GM21447 (cell line): Measurements from ENCODE around the gene OBSL1.

Experiments used
- ATAC-seq: cut with Tn5 transposase; IDR thresholded peaks from one replicate; pipeline ENCODE4 v1.9.1; 2021; ENCODE audit not compliant: unreplicated experiment

The OBSL1 gene

GRCh38 chr2:219536967-219537366, 34.4 kb downstream of the OBSL1 start:
- no peak for ATAC-seq

GRCh38 chr2:219536425-219536824, 34.9 kb downstream of the OBSL1 start:
- ATAC-seq: no peak

DNA sequence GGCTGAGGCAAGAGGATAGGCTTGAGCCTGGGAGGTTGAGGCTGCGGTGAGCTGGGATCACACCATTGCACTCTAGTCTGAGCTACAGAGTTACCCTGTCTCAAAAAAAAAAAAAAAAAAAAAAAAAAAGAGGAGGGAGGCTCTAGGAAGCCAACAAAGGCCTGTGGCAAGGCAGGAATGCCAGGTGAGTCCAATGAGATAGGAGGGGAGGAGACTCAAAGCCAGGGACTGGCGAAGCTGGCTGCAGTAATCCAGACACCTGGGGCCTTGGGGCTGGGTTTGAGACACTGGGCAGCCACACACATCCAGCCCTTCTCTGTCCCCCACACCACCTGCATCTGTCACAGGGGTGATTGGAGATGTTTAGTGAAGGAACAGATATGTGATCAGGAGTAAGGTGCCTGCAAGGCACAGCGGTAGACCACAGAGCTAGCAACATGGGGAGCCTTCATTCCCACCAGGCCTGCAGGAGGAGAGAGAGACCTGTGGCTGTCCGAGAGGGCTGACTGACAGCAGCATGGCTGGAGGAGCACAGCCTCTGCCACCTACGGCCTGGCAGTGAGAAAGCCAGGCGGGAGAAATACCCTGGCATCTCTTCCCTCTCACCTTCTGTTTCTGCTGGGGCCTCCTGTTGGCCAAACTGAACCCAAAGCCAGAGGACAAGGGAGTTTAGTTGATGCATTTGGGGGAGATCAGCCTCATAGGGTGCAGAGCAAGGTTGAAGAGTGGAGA, 37.2 kb downstream of the OBSL1 start:
- ATAC-seq: no peak

DNA sequence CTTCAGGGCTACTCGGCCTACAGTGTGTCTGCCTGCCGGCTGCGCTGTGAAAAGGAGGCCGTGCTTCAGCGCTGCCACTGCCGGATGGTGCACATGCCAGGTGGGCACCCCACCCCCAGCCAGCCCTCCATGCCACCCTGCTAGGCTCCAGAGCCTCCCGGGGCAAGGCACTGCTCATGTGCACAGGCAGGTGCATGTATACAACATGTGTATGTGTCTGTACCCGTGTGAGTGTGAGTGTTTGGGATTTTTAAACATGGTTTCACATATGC, 39.0 kb downstream of the OBSL1 start:
- no peak for ATAC-seq

GRCh38 chr2:219531639-219532377, 39.5 kb downstream of the OBSL1 start:
- no peak for ATAC-seq

GRCh38 chr2:219530048-219530963, 41.0 kb downstream of the OBSL1 start:
- ATAC-seq: peak; percentile 92

- ATAC-seq: no peak
Measured at GRCh38 chr2:219527472-219527871, 43.9 kb downstream of the OBSL1 start.

DNA sequence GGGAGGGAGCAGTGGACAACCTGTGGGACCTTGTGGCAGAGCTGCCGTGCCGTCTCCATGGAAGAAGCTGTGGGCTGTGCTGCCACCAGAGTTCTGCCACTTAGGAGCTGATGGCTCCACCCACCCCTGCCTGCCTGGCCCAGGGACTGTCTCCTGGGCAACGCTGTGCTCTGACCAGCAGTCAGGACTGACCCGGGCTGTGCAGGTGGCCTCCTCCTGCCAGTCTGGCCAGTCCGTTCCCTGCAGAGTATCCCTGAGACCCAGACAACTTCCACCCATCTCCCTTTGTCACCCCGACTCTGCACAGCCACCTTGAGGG, 44.3 kb downstream of the OBSL1 start:
- ATAC-seq: no peak

DNA sequence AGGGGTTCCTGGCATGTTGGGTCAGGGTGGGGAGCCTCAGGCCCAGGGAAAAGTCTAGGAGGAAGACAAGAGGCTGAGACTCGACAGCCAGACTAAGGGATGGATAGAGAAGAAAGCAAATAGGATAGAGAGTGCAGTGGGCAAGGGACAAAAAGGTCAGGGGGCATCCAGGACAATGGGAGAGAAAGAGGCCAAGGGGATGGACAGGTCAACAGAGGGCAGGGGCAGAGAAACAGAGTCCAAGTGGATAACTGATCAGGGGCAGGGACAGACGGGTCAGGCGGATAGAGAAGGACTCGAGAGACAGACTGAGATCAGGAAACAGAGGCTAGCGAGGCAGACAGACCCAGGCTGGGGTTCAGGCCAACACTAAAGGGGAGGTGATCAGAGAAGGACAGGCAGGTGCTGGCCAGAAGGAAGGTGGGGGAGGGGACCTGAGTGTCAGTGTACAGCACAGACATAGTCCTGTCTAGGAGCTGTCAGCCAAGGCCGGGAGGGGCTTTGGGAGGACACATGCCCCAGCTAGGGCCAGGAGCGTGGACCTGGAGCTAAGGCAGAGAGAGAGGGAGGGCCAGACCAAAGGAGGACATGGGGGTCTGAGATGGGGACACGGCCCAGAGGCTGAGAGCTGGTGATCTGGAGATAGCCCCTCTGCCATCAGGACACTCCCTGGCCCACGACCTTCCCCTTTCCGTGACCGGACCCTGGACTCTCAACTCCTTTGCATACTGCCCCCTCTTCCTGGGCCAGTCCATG, 44.8 kb downstream of the OBSL1 start:
- no peak for ATAC-seq

DNA sequence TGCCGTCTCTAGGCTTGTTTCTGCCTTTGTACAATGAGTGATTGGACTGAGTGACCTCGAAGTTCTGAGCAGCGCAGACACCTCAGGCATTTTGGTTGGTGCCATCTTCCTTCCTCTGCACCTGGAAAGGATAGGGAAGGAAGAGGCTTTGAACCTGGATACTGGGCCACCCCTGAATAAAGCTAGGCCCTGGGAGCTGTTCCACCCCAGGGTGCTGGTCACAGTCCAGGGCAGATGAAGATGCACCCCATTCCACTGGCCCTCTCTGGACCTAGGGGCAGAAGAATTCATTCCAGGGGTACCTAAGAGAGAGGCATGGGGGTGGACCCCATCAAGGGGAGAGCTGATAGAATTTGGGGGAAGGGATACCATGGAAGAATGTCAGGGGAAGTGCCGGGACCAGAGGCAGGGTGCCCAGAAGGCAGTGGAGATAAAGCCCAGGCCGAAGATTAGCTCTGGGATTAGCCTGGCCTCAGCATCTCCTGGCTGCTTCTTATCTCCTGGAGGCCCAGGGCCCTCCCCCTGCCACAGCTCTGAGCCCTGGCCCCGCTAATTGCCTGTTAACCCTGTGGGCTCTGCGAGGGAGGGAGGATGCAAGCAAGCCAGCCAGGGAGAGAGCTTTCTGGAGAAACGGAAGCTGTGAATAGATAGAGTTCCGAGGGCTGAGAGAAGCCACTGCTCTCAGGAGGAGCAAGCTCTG, 45.7 kb downstream of the OBSL1 start:
- ATAC-seq: no peak

DNA sequence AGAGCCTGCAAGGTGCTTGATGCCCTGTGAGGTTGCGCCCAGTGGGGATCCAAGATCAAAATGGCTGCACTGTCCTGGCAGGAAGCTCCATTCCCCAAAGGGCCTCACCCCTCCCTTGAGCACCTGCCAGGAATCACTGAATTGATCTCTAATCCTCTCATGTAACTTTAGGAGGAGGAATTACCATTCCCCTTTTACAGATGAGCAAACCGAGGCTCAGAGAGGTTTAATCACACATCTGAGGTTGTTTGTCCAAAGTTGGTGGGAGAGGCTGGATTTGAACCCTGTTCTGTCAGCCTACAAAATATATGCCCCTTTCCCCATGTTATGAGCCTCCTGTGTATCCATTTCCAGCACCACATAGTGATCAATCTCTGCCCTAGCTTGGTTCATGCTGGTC, 46.5 kb downstream of the OBSL1 start:
- no peak for ATAC-seq

- no peak for ATAC-seq
Measured at GRCh38 chr2:219523031-219523671, 48.2 kb downstream of the OBSL1 start.

DNA sequence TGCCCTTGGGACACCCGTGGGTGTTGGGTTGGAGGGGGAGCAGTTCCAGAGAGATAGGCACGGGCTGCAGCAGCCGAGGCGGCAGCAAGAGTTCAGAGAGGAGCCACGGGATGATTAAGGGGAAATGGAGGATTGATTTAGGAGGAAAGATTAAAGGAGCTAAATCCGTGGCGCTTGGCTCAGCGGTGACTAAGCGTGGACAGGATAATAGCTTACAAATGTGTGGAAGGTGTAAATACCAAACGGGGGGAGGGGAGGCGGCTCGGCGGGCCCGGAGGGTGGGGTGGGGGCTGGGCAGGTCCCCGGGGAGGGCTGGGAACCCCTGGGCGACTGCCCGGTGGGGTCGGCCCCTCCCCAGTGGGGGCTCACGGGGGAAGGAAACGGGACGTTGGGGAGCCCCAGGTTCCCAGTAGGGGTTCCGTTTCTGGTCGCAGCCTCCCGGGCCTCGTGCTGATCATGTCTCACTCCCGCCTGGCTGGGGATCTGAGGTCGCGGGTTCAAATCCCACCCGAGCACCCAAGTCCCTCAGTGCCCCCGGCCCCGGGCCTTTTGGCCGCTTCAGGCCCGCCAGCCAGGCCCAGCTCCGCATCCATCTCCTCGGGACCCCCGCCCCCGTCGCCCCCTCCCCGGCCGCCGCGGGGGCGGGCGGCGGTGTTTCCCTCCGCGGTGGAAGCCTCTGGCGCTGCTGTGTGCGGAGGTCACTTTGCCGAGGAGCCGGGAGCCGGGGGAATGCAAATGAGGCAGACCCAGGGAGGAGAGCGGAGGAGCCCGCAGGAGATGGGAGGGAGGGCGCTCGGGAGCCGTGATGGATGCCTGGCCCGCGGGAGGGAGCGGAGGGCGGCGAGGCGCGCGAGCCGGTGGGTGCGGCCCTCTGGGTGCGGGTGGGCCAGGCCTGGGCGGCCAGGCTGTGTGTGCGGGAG, 49.0 kb downstream of the OBSL1 start:
- no peak for ATAC-seq

GRCh38 chr2:219521066-219521880, 50.1 kb downstream of the OBSL1 start:
- no peak for ATAC-seq

- no peak for ATAC-seq
Measured at GRCh38 chr2:219520079-219520478, 51.3 kb downstream of the OBSL1 start.

DNA sequence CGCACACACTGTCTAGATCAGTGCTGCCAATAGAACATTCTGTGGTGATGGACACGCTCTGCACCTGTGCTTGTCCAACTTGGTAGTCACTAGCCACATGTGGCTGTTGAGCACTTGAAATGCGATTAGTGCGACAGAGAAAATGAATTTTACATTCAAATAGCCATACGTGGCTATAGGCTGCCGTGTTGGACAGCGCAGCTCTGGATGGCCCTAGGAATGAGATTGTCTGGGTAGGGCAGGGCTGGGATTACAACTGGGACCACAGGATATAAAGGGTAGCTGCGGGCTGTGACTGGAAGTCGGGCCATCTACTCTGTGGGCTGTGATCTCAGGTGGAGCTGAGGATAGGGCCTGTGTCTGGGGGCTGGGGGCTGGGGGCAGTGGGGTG, 51.8 kb downstream of the OBSL1 start:
- no peak for ATAC-seq

DNA sequence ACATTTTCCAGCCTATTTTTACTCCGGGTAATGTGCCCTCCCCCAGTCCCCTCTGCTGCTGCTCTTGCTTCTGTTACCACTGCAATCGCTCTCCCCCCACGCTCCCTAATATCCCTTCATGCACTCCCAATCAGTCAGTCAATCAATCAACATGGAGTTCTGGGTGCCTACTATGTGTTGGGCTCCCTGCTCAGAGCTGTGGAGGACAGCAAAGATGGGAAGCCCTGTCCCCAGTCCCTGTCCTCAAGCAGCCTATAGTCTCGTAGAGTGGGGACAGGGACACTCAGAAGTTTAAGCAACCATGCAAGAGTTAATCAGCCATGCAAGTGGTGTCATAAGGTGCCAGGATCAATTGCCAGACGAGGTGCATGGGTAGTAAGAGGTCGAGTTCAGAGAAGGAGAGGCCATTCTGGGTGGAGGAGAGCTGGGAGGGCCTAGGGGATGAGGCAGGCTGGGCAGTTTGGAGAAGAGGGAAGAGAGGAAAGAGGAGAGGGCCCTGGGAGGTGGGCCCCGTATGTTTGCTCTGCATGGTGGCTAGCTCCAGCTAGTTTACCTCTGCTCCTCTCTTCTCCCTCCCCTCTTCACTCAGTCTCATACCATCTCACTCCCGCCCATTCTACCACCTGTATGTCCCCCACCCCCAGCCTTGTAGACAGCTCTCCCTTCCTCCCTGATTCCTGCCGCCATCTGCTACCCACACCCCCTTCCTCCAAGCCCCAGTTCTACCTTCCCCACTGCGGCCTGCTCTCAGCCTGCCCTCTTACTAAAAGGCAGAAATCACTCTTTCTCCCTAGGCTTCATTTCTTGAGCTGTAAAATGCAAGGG, 53.2 kb downstream of the OBSL1 start:
- ATAC-seq: no peak
